K562 (cell line): Measurements from ENCODE around the gene ARV1. TPM values are rescaled to one million over a fixed set of nuclear protein-coding genes. Genes with fewer than 3 reads are reported as not detected.

Experiments used
- ATAC-seq: fragments of 200-7000 bp; cut with Tn5 transposase; 3 replicates; pipeline ENCODE4 v1.9.1; 2020; ENCODE audit warnings: moderate library complexity
- BruUV-seq: library from RNA; stranded (reverse); fragments of 400-500 nt; replicated peaks from 2 replicates; lab custom pipeline; 2021; lab: Mats Ljungman, UMichigan
- CTCF ChIA-PET: fragments of 300-600 bp; formaldehyde crosslinking; extraction: SDS; loops from one replicate; lab custom pipeline; 2021; ENCODE audit warnings: low intra/inter-chr PET ratio; lab: Yijun Ruan, JAX
- POLR2A ChIA-PET: fragments of 300-600, 350-650 bp; sonication (Branson Sonifier 250); formaldehyde crosslinking; extraction: SDS; loops from one replicate; lab custom pipeline; 2021; ENCODE audit warnings: antibody characterized with exemption, inconsistent platforms; lab: Yijun Ruan, JAX
- DNase-seq, 4 experiments: peaks; one replicate each; pipeline versions ENCODE4 v3.0.0 to v3.0.0-alpha.2; 2011 to 2018; ENCODE audit warnings: low spot score in 3 of 4, mixed read lengths in 3 of 4; ENCODE audit errors: extremely low read depth in 1 of 4
- FAIRE-seq: peaks from 2 replicates; lab custom pipeline; 2011; peaks lifted over from hg19 to GRCh38; lab: Jason Lieb, UNC
- H2AFZ ChIP-seq: 2 replicates; pipeline ENCODE4 v1.6.0; 2011; ENCODE audit warnings: low read depth, low read length, control low read depth, inconsistent platforms
- H3K27ac ChIP-seq: fragments of 200-600 bp; 3 replicates; pipeline ENCODE4 v1.8.0; 2011; ENCODE audit warnings: low read depth, mild to moderate bottlenecking, control low read depth, inconsistent platforms, low read length, moderate library complexity, mixed read lengths; ENCODE audit errors: extremely low read depth
- H3K27me3 ChIP-seq, 2 experiments: fragments of 300-600 bp in 1 of 2; 2 replicates in 1 of 2; 3 replicates in 1 of 2; pipeline versions ENCODE4 v1.6.0 to v1.8.0; 2011; ENCODE audit warnings: inconsistent platforms in 2 of 2, low read length in 2 of 2, mild to moderate bottlenecking in 1 of 2, mixed read lengths in 1 of 2, moderate library complexity in 1 of 2; ENCODE audit not compliant: control insufficient read depth in 2 of 2, insufficient read depth in 2 of 2
- H3K36me3 ChIP-seq: fragments of 300-600 bp; 3 replicates; pipeline ENCODE4 v1.8.0; 2011; ENCODE audit warnings: mild to moderate bottlenecking, low read length, inconsistent platforms; ENCODE audit not compliant: control insufficient read depth, insufficient read depth
- H3K4me1 ChIP-seq, 2 experiments: fragments of 200-600 bp in 1 of 2; replicated peaks in 1 of 2; 2 replicates in 1 of 2; 3 replicates in 1 of 2; pipeline versions ENCODE4 v1.5.1 to v1.8.0; 2011; ENCODE audit warnings: inconsistent platforms in 2 of 2, low read length in 2 of 2, mild to moderate bottlenecking in 1 of 2, mixed read lengths in 1 of 2, moderate library complexity in 1 of 2; ENCODE audit not compliant: control insufficient read depth in 2 of 2, insufficient read depth in 2 of 2
- H3K4me2 ChIP-seq: 2 replicates; pipeline ENCODE4 v1.6.1; 2011; ENCODE audit warnings: low read length, control low read depth, inconsistent platforms, mixed read lengths; ENCODE audit not compliant: insufficient read depth
- H3K4me3 ChIP-seq: fragments of 200-600 bp; sonication (generic), shearing (Covaris generic); 2 replicates; pipeline ENCODE4 v1.5.1; 2016; ENCODE audit warnings: control low read depth, inconsistent platforms
- H3K79me2 ChIP-seq: fragments of 200-600 bp; 3 replicates; pipeline ENCODE4 v1.8.0; 2011; ENCODE audit warnings: low read length, inconsistent platforms; ENCODE audit not compliant: control insufficient read depth, insufficient read depth
- H3K9ac ChIP-seq, 2 experiments: 2 replicates each; pipeline versions ENCODE4 v1.6.0 to v1.6.1; 2011; ENCODE audit warnings: low read depth in 2 of 2, low read length in 2 of 2, control low read depth in 1 of 2, inconsistent platforms in 1 of 2, mild to moderate bottlenecking in 1 of 2, mixed read lengths in 1 of 2; ENCODE audit not compliant: insufficient read depth in 1 of 2
- H3K9me1 ChIP-seq: one replicate; pipeline ENCODE4 v1.6.0; 2011; ENCODE audit warnings: inconsistent platforms, mild to moderate bottlenecking, low read length, moderate library complexity; ENCODE audit not compliant: control insufficient read depth, insufficient read depth
- H3K9me3 ChIP-seq: replicated peaks from 2 replicates; pipeline ENCODE4 v1.5.1; 2011; ENCODE audit warnings: low read depth, low read length, inconsistent platforms; ENCODE audit not compliant: control insufficient read depth, insufficient read depth
- H4K20me1 ChIP-seq: replicated peaks from 2 replicates; pipeline ENCODE4 v1.6.1; 2011; ENCODE audit warnings: low read length, inconsistent platforms, mixed read lengths; ENCODE audit not compliant: control insufficient read depth, insufficient read depth
- CBX3 ChIP-seq, 2 experiments: IDR thresholded peaks; 1 replicate in 1 of 2; 2 replicates in 1 of 2; pipeline ENCODE4 v1.6.1; 2012; ENCODE audit warnings: inconsistent platforms in 2 of 2, low read length in 2 of 2, borderline replicate concordance in 1 of 2, control low read depth in 1 of 2
- HMG20A ChIP-seq: fragments of 450-650 bp; formaldehyde crosslinking; conservative IDR thresholded peaks from 2 replicates; pipeline ENCODE4 v1.4.0; 2020; ENCODE audit warnings: mild to moderate bottlenecking, mixed read lengths
- HSF4 ChIP-seq: fragments of 250-450 bp; sonication (Bioruptor Pico); IDR thresholded peaks from 2 replicates; pipeline ENCODE4 v2.1.2; 2022; ENCODE audit warnings: mild to moderate bottlenecking, moderate library complexity, borderline replicate concordance
- MECOM ChIP-seq: fragments of 250-450 bp; sonication (Bioruptor Pico); IDR thresholded peaks from 2 replicates; pipeline ENCODE4 v1.8.0; 2022; ENCODE audit warnings: inconsistent platforms
- SETDB1 ChIP-seq: IDR thresholded peaks from one replicate; pipeline ENCODE4 v1.6.1; 2012; ENCODE audit warnings: low read length, control low read depth, inconsistent platforms
- TAF7 ChIP-seq: fragments of 450-650 bp; IDR thresholded peaks from 2 replicates; pipeline ENCODE4 v1.6.1; 2016; ENCODE audit warnings: missing genetic modification characterization, missing compliant biosample characterization
- ZFX ChIP-seq: sonication (generic); formaldehyde crosslinking; IDR thresholded peaks from 2 replicates; pipeline ENCODE4 v1.8.0; 2022; ENCODE audit warnings: mild to moderate bottlenecking, missing genetic modification reagents, moderate library complexity
- ZNF311 ChIP-seq: fragments of 250-450 bp; sonication (Bioruptor Pico); IDR thresholded peaks from 2 replicates; pipeline ENCODE4 v1.4.0; 2020; ENCODE audit warnings: mild to moderate bottlenecking, moderate library complexity
- ZNF668 ChIP-seq: fragments of 250-450 bp; sonication (Bioruptor Pico); IDR thresholded peaks from 2 replicates; pipeline ENCODE4 v1.8.0; 2022; ENCODE audit warnings: mild to moderate bottlenecking, inconsistent platforms
- WGBS: fragments of 100-300 bp; shearing (Covaris generic); methylation state at CpG from one replicate; pipeline ENCODE4 v1.1.6; 2016; ENCODE audit warnings: low coverage, mixed read lengths; ENCODE audit not compliant: insufficient coverage; ENCODE audit errors: missing lambda C conversion rate; 5-methylcytosine and 5-hydroxymethylcytosine counted together
- in situ Hi-C: fragments of 300-500 bp; cut with MboI; formaldehyde crosslinking; loops from 4 replicates; pipeline ENCODE4 v1.15.0; 2018; ENCODE audit warnings: inconsistent platforms, mixed read lengths
- intact Hi-C: fragments of 100-400 bp; cut with micrococcal nuclease; formaldehyde crosslinking; loops from 2 replicates; pipeline ENCODE4 v1.14.2; 2022
- polyA plus RNA-seq, 8 experiments: library from polyadenylated mRNA; depleted of rRNA in 4 of 8; stranded (reverse) in 5 of 8; unstranded in 3 of 8; fragments of >200 nt; fragmentation: Nextera tagmentation in 2 of 8; fragmentation: Illumina TruSeq in 1 of 8; extraction: Ambion mirVana in 2 of 8; extraction: Trizol in 1 of 8; gene quantifications; 2 replicates each; pipeline versions ENCODE4 v1.2.1 to v1.2.3, GENCODE V29; 2011 to 2014; ENCODE audit warnings: inconsistent platforms in 1 of 8, missing spikeins in 1 of 8
- total RNA-seq, 7 experiments: library from RNA; depleted of rRNA in 6 of 7; stranded (reverse); fragments of >200 nt in 6 of 7; fragmentation: Illumina TruSeq in 2 of 7; extraction: Trizol in 2 of 7; gene quantifications; 2 replicates each; pipeline versions ENCODE4 v1.2.1 to v1.2.3, GENCODE V29; 2011 to 2021; ENCODE audit warnings: low replicate concordance in 1 of 7
- TF ChIP-seq, protein P1 (sequence below): sonication (generic); formaldehyde crosslinking; IDR thresholded peaks from 2 replicates; pipeline ENCODE4 v1.8.0; 2022; ENCODE audit warnings: mild to moderate bottlenecking, missing genetic modification reagents
- TF ChIP-seq, protein P2 (sequence below): fragments of 250-450 bp; sonication (Bioruptor Pico); IDR thresholded peaks from 2 replicates; pipeline ENCODE4 v1.5.0; 2022; ENCODE audit warnings: mild to moderate bottlenecking
- TF ChIP-seq, protein P3 (sequence below): fragments of 250-450 bp; sonication (Bioruptor Pico); IDR thresholded peaks from 2 replicates; pipeline ENCODE4 v1.8.0; 2022; ENCODE audit warnings: moderate library complexity, mild to moderate bottlenecking, inconsistent platforms

Gene ARV1
- total and polyA plus RNA-seq, 9 of the 15 experiments (the other 6 are each of a cell fraction or from before 2014, with no cell fraction given) = 54.8 to 139 (median 74.0) TPM

DNA sequence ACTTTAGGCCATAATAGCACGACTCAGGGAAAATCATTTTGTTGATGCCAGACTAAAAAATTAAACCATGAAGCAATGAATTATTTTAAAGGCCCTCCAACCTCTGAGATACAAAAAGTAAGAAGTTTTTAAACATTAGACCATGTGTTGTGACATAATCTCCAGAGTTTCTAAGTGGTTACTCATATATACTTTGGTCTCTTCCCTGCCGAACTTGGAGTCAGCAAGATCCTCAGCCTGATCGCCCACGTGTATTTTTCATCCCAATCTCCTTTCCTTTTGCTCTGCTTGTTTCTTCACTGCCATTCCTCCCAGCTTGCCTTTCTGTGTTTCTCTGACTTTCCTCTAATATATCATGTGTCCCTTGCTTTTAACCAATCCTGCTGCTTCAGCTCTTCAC lies 3.8 kb downstream of the ARV1 start:
- H3K27me3 ChIP-seq = no peaks in the 10 kb centered on the region
- H3K4me2 ChIP-seq = no peak overlapping the region; the same call in 1 of the 2 replicates
- intact Hi-C loops = loop anchor here (10.0 kb wide), 1 partner anchor 352 kb away; the partner anchor contains the start of genes EXOC8 and SPRTN
- H3K9me3 ChIP-seq = no peaks in the 10 kb centered on the region
- no peaks in the 10 kb centered on the region; the same call in 1 of the 2 replicates for H4K20me1 ChIP-seq
- H3K27ac ChIP-seq = no peak overlapping the region
- peaks cover 83% of the 10 kb centered on the region for H3K79me2 ChIP-seq
- no peaks in the 10 kb centered on the region for H3K9me1 ChIP-seq
- no peak overlapping the region for H2AFZ ChIP-seq
- in situ Hi-C loops = no loop called here
- no peak for DNase-seq
- ATAC-seq = no peak
- no peak overlapping the region for H3K9ac ChIP-seq
- WGBS = 83% methylated on average over 4 of the region's 4 CpGs
- no TSS peak for BruUV-seq
- no peak for FAIRE-seq
- peaks cover 52% of the 10 kb centered on the region for H3K36me3 ChIP-seq
- ChIA-PET CTCF (no interaction called here), POLR2A (interaction anchor here (1.7 kb wide), 1 partner anchor 9 kb away, joined by 5 read pairs; no protein-coding TSS in a partner anchor)
- no peak overlapping the region for H3K4me3 ChIP-seq
- TF ChIP-seq TAF7 (tag) (no peak), SETDB1 (no peak), ZFX (CRISPR knock-in tag) (0 out of 2 replicates have a peak, but pooled peaks have one; percentile 18)
- TF ChIP-seq, protein P1, sequence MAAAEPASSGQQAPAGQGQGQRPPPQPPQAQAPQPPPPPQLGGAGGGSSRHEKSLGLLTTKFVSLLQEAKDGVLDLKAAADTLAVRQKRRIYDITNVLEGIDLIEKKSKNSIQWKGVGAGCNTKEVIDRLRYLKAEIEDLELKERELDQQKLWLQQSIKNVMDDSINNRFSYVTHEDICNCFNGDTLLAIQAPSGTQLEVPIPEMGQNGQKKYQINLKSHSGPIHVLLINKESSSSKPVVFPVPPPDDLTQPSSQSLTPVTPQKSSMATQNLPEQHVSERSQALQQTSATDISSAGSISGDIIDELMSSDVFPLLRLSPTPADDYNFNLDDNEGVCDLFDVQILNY (CRISPR knock-in tag) = no peak
- peaks cover 27 to 59% of the 10 kb centered on the region in 2 experiments for H3K4me1 ChIP-seq

DNA sequence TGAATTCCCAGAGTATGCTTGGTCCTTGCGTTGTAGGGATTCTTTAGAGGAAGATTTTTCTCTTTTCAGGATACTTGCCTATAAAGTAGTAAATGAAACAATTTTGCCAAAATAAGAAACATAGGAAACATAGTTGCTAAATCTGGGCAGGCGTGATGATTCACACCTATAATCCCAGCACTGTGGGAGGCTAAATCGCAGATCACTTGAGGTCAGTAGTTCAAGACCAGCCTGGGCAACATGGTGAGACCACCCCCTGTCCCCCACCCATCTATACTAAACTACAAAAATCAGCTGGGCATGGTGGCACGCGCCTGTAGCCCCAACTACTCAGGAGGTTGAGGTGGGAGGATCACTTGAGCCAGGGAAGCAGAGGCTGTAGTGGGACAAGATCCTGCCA lies 4.9 kb downstream of the ARV1 start:
- FAIRE-seq (no peak), ATAC-seq (peak; percentile 5; the same call in 1 of the 3 replicates), DNase-seq (no peak)
- no peaks in the 10 kb centered on the region for H3K9me1 ChIP-seq
- H3K4me3 ChIP-seq = no peak overlapping the region
- no TSS peak for BruUV-seq
- intact Hi-C loops (loop anchor here (10.0 kb wide), 1 partner anchor 351 kb away; the partner anchor contains the start of genes EXOC8 and SPRTN), in situ Hi-C loops (no loop called here)
- H3K79me2 ChIP-seq = peaks cover 85% of the 10 kb centered on the region
- ChIA-PET CTCF (no interaction called here), POLR2A (no interaction called here)
- no peaks in the 10 kb centered on the region; the same call in 1 of the 2 replicates for H4K20me1 ChIP-seq
- H3K4me2 ChIP-seq = peak overlapping the region; percentile 57
- H3K9me3 ChIP-seq = no peaks in the 10 kb centered on the region
- H3K9ac ChIP-seq = peak overlapping the region in 1 of 2 experiments; percentile 26; a peak in 1 of 4 replicates
- H3K27ac ChIP-seq = peak overlapping the region; percentile 77
- H3K4me1 ChIP-seq = peaks cover 18 to 59% of the 10 kb centered on the region in 2 experiments
- WGBS = 75% methylated on average over 5 of the region's 5 CpGs
- H2AFZ ChIP-seq = no peak overlapping the region
- H3K36me3 ChIP-seq = peaks cover 62% of the 10 kb centered on the region
- H3K27me3 ChIP-seq = no peaks in the 10 kb centered on the region
- peak; percentile 46; the same call in 1 of the 2 replicates for TF ChIP-seq ZNF668 (CRISPR knock-in tag)
- TF ChIP-seq, protein P2, sequence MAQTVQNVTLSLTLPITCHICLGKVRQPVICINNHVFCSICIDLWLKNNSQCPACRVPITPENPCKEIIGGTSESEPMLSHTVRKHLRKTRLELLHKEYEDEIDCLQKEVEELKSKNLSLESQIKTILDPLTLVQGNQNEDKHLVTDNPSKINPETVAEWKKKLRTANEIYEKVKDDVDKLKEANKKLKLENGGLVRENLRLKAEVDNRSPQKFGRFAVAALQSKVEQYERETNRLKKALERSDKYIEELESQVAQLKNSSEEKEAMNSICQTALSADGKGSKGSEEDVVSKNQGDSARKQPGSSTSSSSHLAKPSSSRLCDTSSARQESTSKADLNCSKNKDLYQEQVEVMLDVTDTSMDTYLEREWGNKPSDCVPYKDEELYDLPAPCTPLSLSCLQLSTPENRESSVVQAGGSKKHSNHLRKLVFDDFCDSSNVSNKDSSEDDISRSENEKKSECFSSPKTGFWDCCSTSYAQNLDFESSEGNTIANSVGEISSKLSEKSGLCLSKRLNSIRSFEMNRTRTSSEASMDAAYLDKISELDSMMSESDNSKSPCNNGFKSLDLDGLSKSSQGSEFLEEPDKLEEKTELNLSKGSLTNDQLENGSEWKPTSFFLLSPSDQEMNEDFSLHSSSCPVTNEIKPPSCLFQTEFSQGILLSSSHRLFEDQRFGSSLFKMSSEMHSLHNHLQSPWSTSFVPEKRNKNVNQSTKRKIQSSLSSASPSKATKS (CRISPR knock-in tag) = no peak
- 0 out of 2 replicates have a peak, but pooled peaks have one; percentile 32 for TF ChIP-seq HMG20A (CRISPR knock-in tag)
- TF ChIP-seq ZNF311 = 0 out of 2 replicates have a peak, but pooled peaks have one; percentile 27
- 0 out of 2 replicates have a peak, but pooled peaks have one; percentile 5 for TF ChIP-seq HSF4 (CRISPR knock-in tag)
- TF ChIP-seq MECOM (CRISPR knock-in tag) = peak; percentile 46; the same call in 1 of the 2 replicates
- TF ChIP-seq, protein P3, sequence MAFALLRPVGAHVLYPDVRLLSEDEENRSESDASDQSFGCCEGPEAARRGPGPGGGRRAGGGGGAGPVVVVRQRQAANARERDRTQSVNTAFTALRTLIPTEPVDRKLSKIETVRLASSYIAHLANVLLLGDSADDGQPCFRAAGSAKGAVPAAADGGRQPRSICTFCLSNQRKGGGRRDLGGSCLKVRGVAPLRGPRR (CRISPR knock-in tag) = 0 out of 2 replicates have a peak, but pooled peaks have one; percentile 64
- no peak for TF ChIP-seq CBX3 (IDR thresholded peaks at IDR 0.05; ENCODE audit: borderline replicate concordance in 1 of 2, low read length in 2 of 2)
